CD4-positive, alpha-beta T cell treated with Interleukin-6 for 4 hours (primary cell): ENCODE measurements around the gene ABCD1.
"Not testable (repeated sequence)": the region's sequence is repeated elsewhere in the genome, so short reads cannot be mapped to it uniquely, and the experiment has no call there.

ENCODE experiments used
- DNase-seq: peaks from one replicate; pipeline ENCODE4 v3.0.0-alpha.2; 2020; ENCODE audit warnings: mixed read lengths

The ABCD1 gene

DNA sequence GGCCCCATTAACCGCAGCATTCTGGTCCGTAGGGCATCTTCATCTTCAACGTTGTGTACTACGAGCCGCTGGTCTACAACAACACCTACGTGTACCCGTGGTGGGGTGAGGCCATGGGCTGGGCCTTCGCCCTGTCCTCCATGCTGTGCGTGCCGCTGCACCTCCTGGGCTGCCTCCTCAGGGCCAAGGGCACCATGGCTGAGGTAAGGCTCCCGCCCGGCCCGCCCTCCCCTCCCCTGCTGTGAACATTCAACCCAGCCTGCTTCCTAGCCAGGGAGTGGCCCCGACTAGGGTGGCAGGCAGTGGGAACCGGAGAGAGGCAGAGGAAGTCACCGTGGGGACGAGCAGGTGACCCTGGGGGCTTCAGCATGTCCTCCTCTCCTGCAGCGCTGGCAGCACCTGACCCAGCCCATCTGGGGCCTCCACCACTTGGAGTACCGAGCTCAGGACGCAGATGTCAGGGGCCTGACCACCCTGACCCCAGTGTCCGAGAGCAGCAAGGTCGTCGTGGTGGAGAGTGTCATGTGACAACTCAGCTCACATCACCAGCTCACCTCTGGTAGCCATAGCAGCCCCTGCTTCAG is 29.9 kb upstream of the ABCD1 start:
- DNase-seq: no peak

DNA sequence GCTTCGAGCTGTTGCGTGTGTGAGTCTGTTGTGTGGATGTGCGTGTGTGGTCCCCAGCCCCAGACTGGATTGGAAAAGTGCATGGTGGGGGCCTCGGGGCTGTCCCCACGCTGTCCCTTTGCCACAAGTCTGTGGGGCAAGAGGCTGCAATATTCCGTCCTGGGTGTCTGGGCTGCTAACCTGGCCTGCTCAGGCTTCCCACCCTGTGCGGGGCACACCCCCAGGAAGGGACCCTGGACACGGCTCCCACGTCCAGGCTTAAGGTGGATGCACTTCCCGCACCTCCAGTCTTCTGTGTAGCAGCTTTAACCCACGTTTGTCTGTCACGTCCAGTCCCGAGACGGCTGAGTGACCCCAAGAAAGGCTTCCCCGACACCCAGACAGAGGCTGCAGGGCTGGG is 28.6 kb upstream of the ABCD1 start:
- no peak for DNase-seq

DNA sequence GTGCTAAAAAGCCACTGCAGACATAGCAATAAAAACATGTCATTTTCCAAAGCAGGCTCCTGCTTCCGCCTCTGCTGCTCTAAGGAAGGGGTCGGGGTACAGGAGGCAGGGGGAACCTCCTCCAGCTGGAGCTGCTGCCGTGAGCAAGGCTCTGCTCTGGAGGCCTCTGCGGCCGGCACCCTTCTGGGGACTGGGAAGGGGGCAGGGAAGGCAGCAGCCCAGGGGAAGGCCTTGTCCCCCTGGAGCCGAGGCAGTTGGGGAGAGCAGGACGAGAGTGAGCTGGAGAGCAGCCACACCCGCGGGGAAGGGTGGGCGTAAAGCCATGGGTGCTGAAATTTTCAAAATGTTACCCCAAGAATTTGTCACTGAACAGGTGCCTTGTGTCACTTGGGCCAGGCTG is 28.1 kb upstream of the ABCD1 start:
- DNase-seq: not testable (repeated sequence)

DNA sequence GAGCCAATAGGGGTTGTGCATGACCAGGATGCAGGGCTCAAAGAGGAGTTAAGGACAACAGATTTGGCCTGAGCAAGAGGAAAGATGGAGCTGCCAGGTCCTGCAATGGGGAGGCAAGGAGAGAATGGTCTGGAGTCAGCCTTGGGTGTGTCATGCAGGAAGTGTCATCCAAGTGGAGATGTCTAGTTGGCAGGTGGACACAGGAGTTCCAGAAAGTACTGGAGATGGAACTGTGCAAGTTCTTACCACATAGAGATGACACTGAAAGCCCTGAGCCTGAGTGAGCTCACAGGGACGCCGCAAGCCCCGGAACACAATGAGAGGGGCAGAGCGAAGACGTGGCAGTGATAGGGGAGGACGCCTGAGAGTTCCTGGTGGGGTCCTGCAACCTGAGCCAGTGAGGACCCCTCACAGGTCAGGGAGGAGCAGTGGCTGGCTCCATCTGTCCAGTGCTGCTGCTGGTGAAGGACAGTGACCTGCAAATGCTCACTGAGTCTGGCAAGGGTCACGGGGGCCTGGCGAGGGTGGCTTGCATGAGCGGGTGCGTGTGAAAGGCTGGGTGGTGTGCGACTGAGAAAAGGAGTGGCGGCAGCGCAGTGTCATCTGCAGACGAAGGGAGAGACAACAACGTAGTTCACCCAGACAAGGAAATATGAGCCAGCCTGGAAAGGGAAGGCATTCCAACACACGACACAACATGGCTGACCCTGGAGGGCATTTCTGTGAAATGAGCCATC is 27.5 kb upstream of the ABCD1 start:
- not testable (repeated sequence) for DNase-seq

DNA sequence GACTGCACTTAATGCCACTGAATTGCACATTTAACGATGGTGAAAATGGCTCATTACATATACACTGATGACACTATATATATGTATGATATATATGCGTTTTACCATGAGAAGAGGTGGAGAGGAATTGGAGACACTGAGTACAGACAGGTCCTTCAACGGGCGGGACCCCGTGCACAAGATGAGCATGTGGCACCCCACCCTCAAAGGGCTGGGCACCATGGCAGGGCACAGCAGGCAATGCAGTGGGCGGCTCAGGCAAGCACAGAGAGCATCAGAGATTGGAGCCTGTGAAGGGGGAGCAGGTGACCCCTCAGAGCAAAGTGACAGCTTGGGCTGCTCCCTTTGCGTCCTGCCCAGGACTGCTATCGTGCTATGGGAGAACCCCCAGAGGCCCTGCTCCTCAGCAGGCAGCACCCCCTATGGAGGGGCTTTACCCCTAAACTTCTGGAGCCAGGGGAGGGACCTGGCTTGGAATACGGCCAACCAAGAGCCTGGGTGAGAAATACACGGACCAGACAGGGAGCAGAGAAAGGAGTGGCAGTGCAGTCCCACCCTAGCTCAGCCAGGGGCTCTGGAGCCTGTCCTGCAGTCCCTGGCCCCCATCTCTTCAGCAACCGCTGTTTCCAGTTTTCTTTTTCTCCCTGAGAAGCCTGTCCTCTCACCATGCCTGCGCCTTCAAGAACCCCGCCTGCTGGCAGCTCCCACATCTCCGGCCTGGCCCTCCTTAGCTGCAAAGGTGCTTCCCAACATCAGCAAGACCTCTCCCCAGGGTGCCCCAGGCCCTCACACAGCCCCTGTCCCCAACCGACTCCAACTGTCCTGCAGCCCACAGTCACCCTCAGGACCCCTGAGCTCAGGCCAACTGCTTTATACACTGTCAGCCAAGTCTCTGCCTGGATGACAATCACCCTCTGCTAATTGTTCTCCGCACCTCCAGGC is 26.5 kb upstream of the ABCD1 start:
- DNase-seq: no peak

DNA sequence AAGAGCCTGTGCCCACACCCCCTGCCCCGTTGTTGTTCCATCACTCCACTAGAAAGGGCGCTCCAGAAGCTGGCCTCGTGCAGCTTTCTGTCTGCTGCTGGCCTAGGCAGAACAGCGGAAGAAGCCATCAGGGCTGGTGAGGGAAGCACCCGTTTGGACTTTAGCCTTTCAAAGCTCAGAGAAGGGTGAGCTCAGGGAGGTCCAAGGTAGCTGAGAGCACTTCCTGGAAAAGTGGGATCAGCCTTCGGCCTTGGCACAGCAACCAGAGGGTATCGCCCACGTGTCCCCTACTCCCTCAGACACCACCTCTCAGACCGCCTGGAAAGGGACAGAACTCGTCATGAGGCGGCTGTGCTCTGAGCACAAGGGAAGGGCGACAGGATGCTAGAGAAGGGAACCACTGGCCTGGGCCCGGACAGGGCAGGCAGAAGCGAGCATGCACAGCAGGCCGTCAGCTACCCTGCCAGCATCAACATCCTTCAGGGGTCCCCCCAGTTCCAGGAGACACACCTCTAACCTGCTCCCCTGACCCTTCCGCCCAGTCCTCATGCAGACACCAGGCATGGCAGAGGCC is 25.4 kb upstream of the ABCD1 start:
- not testable (repeated sequence) for DNase-seq

DNA sequence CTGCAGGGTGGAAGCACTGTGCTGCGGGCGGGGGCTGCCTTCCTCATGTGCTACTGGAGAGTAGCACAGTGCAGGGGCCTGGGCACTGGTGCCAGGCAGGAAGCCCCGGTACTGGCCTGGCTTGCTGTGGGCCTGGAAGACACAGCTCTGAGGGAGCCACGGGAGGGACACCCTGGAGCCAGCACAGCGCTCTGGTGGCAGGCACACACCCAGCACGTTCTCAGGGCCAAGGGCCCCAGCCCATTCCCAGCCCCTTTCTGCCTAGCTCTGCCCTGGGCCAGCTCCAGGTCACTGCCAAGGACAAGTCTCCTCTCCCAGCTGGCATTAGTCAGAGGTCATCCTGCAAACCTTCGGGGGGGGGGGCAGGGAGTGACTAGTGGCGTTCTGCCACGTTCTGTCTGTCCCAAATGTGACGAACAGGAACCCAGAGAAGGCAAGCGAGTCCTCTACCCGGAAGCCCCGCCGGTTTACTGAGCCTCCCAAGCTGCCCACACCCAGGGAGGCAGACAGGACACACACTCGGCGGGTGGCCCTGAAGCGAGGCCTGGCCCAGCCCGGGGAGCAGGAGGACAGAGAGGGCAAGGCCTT is 24.8 kb upstream of the ABCD1 start:
- DNase-seq: not testable (repeated sequence)

DNA sequence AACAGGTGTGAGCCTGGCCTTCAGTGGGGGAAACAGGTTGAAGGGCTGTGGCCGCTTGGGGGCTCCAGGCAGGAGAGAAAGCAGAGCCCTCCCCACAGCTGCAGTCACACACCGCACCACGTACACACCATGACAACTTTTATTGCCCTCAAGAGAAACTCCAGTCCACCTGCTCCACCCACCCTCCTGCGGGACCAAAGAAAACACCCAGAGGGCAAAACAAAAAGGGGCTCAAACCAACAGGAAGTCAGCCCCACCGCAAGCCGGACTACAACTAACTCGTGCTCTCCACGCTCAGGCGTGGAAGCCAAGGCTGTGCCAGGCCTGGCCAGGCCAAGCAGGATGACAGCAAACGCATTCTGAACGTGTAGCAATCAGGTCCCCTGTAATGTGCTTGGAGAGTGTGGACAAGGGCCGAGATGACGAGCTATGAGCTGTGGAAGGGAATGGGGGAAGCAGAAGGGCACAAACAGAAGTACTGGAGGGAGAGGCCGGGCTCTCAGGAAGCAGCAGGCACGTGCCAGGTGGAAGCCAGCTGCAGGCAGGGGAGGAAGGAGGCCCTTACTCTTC is 24.2 kb upstream of the ABCD1 start:
- DNase-seq: no peak

DNA sequence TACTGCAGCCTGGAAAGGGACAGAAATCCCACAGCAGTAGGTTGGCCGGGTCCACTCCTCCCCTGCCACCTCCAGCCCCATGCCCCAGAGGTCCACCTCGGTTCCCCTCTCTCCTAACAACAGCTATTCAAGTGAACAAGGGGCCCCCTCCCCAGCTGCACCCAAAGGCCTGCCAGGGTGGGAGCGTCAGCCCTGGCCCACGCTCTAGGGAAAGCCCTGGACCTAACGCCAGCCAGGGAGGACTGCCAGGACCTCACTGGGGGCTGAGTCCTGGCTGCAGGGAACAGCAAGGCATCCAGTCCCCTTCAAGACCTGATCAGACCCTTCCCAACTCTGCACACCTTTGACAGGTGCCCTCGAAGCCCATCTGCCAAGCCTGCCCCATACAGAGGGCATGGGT is 23.7 kb upstream of the ABCD1 start:
- no peak for DNase-seq

DNA sequence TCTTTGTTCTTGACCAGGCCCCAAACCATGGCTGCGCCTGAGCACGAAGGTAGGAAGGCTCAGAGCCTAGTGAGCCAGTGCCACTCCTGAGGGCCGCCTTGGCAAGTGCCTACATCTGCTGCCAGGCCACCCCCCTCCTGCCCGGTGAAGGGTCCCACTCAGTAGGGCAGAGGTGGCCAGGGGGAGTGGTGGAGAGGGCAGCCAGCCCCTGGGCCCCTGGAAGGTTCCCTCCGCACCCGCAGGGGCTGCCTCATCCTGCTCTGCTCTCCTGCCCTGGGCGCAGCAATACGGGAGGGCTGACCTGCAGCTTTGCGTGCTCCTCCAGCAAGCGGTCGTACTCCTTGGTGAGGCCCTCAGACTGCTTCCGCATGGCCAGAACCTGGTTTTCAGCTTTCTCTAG is 22.9 kb upstream of the ABCD1 start:
- DNase-seq: no peak

DNA sequence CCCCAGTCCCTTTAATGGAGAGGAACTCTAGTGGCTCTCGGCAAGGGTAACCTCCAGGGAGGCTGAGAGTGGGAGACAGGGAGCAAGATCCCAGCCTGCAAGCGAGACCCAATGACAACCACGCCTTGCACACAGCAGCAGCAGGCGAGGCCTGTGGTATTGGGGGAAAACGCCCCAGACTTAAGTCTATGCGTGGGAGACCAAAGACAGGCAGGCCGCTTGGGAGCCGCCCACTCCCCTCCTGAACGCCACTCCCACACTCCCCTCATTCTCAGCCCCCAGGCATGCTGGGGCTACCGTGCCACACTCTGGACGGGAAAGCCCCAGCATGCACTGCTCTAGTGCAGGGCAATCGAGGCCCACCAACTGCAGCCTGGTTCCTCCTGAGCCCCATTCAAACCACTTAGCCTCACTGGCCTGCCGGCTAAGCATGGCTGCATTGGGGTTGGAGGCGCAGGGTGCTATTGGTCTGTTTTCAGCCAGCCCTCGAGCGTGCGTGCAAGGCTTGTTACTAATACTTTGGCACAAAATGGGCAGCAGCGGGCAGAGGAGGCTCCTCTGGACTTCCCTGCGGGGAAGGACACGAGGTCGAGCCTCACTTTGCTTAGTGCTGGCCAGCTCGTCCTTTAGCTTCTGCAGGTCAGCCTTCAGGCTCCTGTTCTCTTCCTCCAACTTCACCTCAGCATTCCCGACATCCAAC is 22.2 kb upstream of the ABCD1 start:
- no peak for DNase-seq

DNA sequence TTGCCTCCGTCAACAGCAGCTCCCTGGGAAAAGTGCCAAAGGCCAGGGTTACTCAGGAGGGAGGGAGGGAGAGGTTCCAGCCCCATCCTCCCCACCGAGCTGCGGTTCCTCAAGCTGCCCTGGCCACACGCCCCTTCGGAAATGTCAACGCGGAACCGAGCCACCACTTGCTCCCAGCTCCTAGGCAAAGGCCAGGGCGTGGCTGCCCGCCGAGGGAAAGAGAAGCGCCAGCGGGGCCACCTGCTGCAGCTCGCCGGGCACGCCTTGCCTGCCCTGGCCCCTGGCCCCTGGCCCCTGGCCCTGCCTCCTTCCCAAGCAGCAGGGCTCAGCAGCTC is 21.7 kb upstream of the ABCD1 start:
- no peak for DNase-seq

DNA sequence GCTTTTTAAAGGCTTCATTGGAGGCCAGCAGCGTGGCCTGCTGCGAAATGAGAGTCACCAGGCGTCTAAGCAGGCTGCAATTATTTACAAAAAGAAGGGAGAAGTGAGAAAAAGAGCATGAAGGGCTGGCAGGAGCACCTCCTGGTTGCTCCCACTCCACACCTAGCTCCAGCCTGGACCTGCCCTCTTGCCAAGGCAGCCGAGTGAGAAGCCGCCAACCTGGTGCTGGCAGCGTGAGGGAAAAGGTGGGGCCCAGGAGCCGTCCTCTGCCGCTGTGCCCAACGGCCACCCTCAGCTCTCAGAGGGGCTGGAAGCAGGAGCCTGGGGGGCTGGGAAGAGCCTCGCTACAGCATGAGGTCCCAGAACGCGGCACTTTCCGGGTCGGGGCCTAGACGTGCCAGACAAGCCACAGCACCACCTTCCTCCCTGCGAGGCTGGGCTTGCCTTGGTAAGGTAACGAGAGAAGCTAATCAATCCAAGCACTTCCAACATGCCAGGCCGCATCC is 20.6 kb upstream of the ABCD1 start:
- no peak for DNase-seq

DNA sequence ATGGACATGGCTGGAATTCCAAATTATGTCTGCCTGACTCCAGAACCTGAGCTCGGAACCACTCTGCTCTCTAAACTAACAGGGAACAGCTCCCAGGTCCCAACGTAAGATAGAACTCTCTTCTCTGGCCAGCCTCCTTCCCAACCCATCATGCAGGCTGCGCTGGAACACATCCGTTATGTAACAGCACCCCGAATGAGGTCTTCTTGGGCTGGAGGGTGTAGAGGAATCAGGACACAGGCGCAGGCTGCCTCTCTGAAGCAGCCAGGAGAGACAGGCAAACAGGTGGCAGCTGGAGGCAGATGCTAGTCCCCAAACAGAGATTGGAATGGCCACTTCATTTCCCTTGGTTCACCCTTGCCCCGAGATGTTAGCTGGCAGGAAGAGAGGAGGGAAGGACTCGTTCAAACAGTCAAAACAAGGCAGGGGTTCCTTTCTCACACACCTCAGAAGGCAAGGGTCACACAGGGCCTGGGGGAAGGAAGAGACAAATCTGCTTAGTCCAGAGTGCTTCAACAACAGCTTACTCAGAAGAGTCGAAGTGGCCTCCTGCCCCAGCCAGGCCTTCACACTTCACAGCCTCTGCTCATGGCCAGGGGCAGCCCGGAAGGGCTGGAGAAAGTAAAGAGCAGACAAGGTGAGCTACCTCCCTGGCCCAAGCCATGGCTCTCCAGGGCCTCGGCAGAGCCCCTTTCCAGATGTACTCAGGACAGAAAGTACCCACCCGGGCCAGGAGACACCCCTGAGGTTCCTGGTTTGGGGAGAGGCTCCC is 19.8 kb upstream of the ABCD1 start:
- not testable (repeated sequence) for DNase-seq

DNA sequence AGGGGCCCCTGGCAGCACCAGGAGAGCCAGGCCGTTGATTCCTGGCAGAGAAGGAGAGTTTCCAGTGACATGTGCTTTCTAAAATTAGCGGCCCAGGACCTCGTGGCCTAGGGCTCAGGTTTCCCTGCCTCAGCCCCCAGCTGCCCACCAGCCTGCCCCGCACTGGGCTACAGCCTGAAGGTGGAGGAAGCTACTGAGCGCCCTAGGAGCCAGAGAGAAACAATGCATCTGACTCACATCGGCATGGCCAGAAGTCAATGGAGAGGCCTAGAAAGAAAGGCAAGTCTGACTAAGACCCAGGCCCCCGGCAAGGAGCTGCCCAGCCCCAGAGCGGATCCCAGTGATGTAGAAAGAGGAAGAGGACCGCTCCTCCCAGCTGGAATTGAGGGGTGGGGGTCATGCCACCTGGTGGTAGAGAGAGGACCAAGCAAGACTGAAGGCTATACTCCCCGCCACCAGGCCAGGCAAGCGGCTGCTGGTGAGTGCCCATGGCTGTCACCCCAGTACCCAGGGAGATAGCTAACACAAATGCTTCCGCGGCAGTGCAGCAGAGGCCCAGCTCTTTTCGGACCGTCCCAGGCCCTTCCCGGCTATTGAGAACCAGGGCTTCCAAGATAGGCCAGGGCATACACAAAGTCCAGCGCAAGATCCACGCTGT is 19.1 kb upstream of the ABCD1 start:
- DNase-seq: not testable (repeated sequence)

DNA sequence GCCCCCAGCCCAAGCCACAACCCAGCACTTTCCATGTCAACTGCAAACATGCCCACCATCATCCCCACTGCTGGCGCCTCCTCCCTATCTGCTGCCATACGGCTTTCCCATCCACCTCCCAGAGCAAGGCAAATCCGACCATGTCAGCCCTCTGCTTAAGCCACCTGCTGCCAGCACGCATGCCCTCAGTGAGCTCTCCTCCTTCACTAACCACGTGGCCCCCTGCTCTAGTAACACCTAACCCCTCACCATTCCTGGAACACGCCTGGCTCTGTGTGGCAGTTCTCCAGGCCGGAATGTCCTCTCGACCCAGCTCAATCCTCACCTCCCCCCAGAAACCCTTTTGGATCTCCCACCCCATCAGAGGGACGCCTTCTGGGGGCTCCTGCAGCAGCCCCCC is 17.9 kb upstream of the ABCD1 start:
- DNase-seq: no peak

DNA sequence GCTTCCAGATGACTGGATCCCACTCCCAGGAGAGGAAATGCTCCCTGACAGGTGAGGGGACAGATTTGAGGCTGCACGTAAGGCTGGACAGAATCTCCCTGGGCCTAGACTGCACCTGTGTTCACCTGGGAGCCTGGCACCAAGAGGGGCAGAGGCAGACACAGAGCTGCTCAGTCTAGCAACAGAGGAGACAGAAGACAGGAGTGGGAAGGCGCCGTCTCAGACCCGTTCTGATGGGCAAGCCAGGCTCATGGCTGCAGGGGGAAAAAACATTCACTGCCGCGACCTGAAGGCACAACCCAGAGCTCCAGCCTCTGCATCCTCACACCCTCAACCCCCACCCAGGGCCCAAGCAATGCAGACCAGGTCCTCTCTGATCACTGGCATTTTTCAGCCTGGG is 17.2 kb upstream of the ABCD1 start:
- DNase-seq: no peak

DNA sequence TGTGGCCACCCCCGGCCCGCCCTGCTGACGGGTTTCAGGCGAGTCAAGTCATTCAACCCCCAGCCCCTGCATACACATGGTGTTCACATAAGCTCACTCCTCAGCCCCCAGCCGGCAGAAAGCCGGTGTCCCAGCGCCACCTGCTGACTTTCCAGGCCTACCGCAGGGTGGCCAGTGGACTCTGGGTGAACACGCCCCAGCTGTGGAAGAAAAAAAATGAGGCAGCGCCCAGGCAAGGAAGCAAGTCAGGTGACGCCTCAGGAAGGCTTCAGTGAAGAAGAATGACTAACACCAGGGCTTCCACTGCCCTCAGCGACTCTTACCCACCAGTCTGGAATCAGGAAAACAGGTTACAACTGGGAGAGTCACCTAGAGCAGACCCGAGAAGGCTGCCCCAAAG is 16.2 kb upstream of the ABCD1 start:
- peak; percentile 56 for DNase-seq

DNA sequence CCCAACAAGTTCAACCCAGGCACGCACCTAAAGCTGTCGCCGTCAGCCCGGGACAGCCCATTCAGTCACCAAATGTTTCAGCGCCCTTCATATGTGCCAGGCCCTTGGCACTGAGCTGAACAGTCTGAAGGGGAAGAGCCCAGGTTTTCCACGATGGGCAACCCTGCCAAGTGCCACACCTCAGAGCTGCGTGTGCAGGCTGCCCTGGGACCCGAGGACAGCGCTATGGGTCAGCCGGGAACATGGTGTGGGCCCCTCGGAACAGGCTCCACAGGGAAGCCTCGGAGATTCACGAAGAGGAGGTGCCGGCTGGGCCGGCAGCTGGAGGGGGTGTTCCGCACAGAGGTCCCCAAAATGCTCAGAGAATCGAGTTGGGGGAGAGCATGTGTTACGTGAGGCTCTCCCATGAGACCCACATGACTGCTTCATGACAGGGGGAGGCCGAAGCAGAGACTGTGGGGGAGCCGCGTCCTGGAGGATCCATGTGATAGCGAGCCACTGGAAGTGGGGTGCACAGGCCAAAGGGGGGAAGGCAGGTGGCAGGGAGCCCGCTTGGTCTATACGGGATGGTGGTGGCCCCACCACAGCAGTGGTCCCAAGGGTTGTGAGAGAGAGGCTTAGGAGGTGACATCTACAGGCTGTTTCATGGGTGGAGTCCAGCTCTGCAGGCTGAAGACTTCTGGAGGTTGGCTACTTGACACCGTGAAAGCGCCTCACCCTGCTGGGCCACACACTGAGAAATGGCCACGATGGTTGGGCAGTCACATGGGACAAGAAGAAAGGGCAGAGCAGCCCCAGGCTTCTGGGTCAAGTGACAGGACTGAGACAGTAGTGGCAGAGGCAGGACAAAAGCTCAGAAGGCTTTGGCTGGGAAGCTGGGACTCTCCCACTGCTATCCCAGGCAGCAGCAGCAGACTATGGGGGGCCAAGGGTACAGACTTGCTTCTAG is 14.7 kb upstream of the ABCD1 start:
- no peak for DNase-seq
